Measurements from ENCODE around the gene CHRM1.
A peak's percentile ranks its signal among the peaks of the same experiment; 100 is the strongest.

The CHRM1 gene

GRCh38 chr11:62896049-62896448 lies 25.1 kb downstream of the CHRM1 start:
- Histone ChIP-seq H3K4me3 (no peak overlapping the region), H3K36me3 (no peaks in the 10 kb centered on the region), H3K4me1 (no peaks in the 10 kb centered on the region), H3K27ac (no peak overlapping the region), H3K27me3 (peaks cover 0 to 14% of the 10 kb centered on the region in 2 donors), H3K9me3 (no peaks in the 10 kb centered on the region)
- DNase-seq, result no peak
- intact Hi-C loops (cut with DNase I; ENCODE audit: low total_unique reads), result no loop called here
- no peak for TF ChIP-seq CTCF (IDR thresholded peaks at IDR 0.05)

GRCh38 chr11:62895501-62895900 lies 25.7 kb downstream of the CHRM1 start:
- TF ChIP-seq CTCF (IDR thresholded peaks at IDR 0.05), result no peak

GRCh38 chr11:62892077-62892922 lies 28.9 kb downstream of the CHRM1 start:
- Histone ChIP-seq H3K27ac (no peak overlapping the region), H3K9me3 (no peaks in the 10 kb centered on the region), H3K4me1 (peaks cover 0 to 13% (median 9%) of the 10 kb centered on the region in 4 donors), H3K36me3 (peaks cover 22 to 27% (median 23%) of the 10 kb centered on the region in 3 donors), H3K27me3 (peaks cover 0 to 4% of the 10 kb centered on the region in 2 donors), H3K4me3 (no peak overlapping the region)
- TF ChIP-seq CTCF (IDR thresholded peaks at IDR 0.05), result no peak
- intact Hi-C loops (cut with DNase I; ENCODE audit: low total_unique reads), result no loop called here
- DNase-seq, result no peak

More at GRCh38 chr11:62895501-62895900, 25.7 kb downstream of the CHRM1 start:
- Histone ChIP-seq H3K27ac (no peak overlapping the region), H3K9me3 (no peaks in the 10 kb centered on the region), H3K4me3 (no peak overlapping the region), H3K36me3 (no peaks in the 10 kb centered on the region), H3K27me3 (peaks cover 0 to 14% of the 10 kb centered on the region in 2 donors), H3K4me1 (no peaks in the 10 kb centered on the region)
- intact Hi-C loops (cut with DNase I; ENCODE audit: low total_unique reads), result no loop called here
- DNase-seq, result no peak

DNA sequence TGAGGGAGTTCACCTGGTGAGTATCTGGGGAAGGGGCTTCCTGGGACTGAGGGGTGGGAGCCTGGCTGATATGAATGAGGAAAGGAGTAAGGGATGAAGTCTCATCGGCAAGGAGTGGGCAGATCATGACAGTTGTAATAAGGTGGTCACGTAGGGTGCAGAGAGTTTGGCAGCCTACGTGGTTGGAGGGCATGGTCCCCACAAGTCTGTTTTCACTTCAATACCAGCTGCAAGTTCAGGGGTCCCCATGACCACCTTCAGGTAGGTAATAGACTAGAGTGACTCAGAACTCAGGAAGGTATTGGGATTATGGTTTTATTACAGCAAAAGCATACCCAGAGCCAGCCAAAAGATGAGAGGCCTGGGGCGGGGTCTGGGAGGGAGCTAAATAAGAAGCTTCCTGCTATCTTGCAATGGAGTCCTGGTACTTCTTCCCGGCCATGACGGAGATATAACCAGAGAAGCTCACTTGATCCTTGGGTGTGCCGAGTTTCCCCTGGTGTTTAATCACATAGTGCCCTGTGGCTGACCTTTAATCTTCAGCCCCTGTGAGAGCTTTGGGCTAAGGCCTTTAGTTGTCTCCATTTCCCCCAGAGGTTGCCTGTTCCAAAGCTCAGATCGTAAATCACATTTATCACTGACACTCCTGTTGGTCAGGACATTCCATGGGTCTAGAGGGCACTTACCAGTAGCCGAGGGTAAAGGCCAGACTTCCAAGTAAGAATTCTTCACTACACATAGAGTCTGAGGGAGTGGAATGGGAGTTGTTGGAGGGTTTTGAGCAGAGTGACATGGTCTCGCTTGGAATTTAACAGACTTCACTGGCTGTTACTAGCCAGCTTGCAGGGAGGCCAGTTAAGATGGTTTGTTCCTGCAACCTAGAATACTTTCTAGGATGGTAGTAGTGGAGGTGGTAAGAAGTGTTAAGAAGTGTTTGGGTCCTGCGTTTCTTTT lies 31.4 kb downstream of the CHRM1 start:
- no peak for TF ChIP-seq CTCF (IDR thresholded peaks at IDR 0.05)
- peaks cover 0 to 31% (median 17%) of the 10 kb centered on the region in 4 donors for H3K4me1 ChIP-seq
- no peak for DNase-seq
- H3K27me3 ChIP-seq, result no peaks in the 10 kb centered on the region
- H3K27ac ChIP-seq, result peak overlapping the region in 1 of 2 donors; percentile 7
- intact Hi-C loops (cut with DNase I; ENCODE audit: low total_unique reads), result no loop called here
- H3K9me3 ChIP-seq, result no peaks in the 10 kb centered on the region
- peaks cover 47 to 53% (median 48%) of the 10 kb centered on the region in 3 donors for H3K36me3 ChIP-seq
- H3K4me3 ChIP-seq, result no peak overlapping the region

DNA sequence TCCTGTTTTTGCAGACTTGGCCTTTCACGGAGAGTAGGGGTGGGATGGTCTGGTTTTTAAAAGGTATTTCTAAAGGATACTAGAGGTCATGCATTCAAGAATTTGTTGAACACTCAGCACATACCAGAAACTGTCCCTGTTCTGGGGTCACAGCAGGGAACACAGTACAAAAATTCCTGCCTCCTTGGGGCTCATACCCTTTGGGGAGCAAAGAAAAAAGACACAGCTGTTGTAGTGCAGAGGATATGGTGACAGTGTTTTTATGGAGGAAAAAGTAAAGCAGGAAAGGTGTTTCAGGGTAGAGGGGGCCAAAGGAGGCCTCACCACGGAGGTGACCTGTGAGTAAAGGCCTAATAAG lies 32.1 kb downstream of the CHRM1 start:
- peaks cover 0 to 35% (median 20%) of the 10 kb centered on the region in 4 donors for H3K4me1 ChIP-seq

More for the DNA sequence above, 32.1 kb downstream of the CHRM1 start:
- H3K27ac ChIP-seq, result peak overlapping the region in 1 of 2 donors; percentile 7
- H3K9me3 ChIP-seq, result no peaks in the 10 kb centered on the region
- no peaks in the 10 kb centered on the region for H3K27me3 ChIP-seq
- no peak overlapping the region for H3K4me3 ChIP-seq
- intact Hi-C loops (cut with DNase I; ENCODE audit: low total_unique reads), result no loop called here
- H3K36me3 ChIP-seq, result peaks cover 54 to 59% (median 55%) of the 10 kb centered on the region in 3 donors
- no peak for TF ChIP-seq CTCF (IDR thresholded peaks at IDR 0.05)
- DNase-seq, result no peak
